GM21737 (cell line): ENCODE data around the gene ANKRD6.
"Not testable (repeated sequence)": the region's sequence is repeated elsewhere in the genome, so short reads cannot be mapped to it uniquely, and the experiment has no call there.

ENCODE experiments used
- ATAC-seq: cut with Tn5 transposase; IDR thresholded peaks from one replicate; pipeline ENCODE4 v1.9.1; 2021; ENCODE audit warnings: mild to moderate bottlenecking, moderate library complexity; ENCODE audit not compliant: unreplicated experiment

The ANKRD6 gene

GRCh38 chr6:89591745-89592144 lies 158.8 kb downstream of the ANKRD6 start:
- ATAC-seq, result no peak

GRCh38 chr6:89596056-89596455 lies 163.1 kb downstream of the ANKRD6 start:
- ATAC-seq, result peak; percentile 91

GRCh38 chr6:89596484-89596883 lies 163.5 kb downstream of the ANKRD6 start:
- no peak for ATAC-seq

- ATAC-seq, result no peak
Measured at GRCh38 chr6:89597372-89597771, 164.4 kb downstream of the ANKRD6 start.

GRCh38 chr6:89597988-89598387 lies 165.0 kb downstream of the ANKRD6 start:
- ATAC-seq, result no peak

- no peak for ATAC-seq
Measured at GRCh38 chr6:89599727-89600126, 166.8 kb downstream of the ANKRD6 start.

- no peak for ATAC-seq
Measured at GRCh38 chr6:89602166-89602565, 169.2 kb downstream of the ANKRD6 start.

GRCh38 chr6:89604653-89605052 lies 171.7 kb downstream of the ANKRD6 start:
- ATAC-seq, result no peak

GRCh38 chr6:89605861-89606260 lies 172.9 kb downstream of the ANKRD6 start:
- no peak for ATAC-seq

GRCh38 chr6:89610149-89610642 lies 177.2 kb downstream of the ANKRD6 start:
- ATAC-seq, result no peak

- ATAC-seq, result no peak
Measured at GRCh38 chr6:89611666-89612065, 178.7 kb downstream of the ANKRD6 start.

GRCh38 chr6:89612121-89612520 lies 179.2 kb downstream of the ANKRD6 start:
- no peak for ATAC-seq

GRCh38 chr6:89613790-89614189 lies 180.8 kb downstream of the ANKRD6 start:
- no peak for ATAC-seq

- no peak for ATAC-seq
Measured at GRCh38 chr6:89615882-89616281, 182.9 kb downstream of the ANKRD6 start.

GRCh38 chr6:89616531-89616930 lies 183.6 kb downstream of the ANKRD6 start:
- ATAC-seq, result no peak

GRCh38 chr6:89618026-89618425 lies 185.1 kb downstream of the ANKRD6 start:
- ATAC-seq, result no peak

- no peak for ATAC-seq
Measured at GRCh38 chr6:89619567-89619966, 186.6 kb downstream of the ANKRD6 start.

GRCh38 chr6:89623749-89624148 lies 190.8 kb downstream of the ANKRD6 start:
- ATAC-seq, result no peak

- ATAC-seq, result no peak
Measured at GRCh38 chr6:89630488-89630887, 197.5 kb downstream of the ANKRD6 start.

- not testable (repeated sequence) for ATAC-seq
Measured at GRCh38 chr6:89636412-89636811, 203.5 kb downstream of the ANKRD6 start.

- ATAC-seq, result no peak
Measured at GRCh38 chr6:89637960-89638319, 205.0 kb downstream of the ANKRD6 start.

- ATAC-seq, result peak; percentile 99
Measured at GRCh38 chr6:89638320-89639195, 205.6 kb downstream of the ANKRD6 start, which contains the start of gene LYRM2. TSS of gene LYRM2 (minus strand) at chr6:89638747. CDS start at chr6:89638716, 31 bp downstream.

GRCh38 chr6:89640804-89641203 lies 207.9 kb downstream of the ANKRD6 start:
- no peak for ATAC-seq
